WI38 (cell line): ENCODE results near the gene FNDC3B.

Source experiments
- H3K4me3 ChIP-seq: 2 replicates; pipeline ENCODE4 v1.5.1; 2011; ENCODE audit warnings: low read depth, mild to moderate bottlenecking, control low read depth, low read length
- CTCF ChIP-seq: IDR thresholded peaks from 2 replicates; pipeline ENCODE4 v1.5.1; 2012; ENCODE audit warnings: low read depth, mild to moderate bottlenecking, control low read depth, low read length

The FNDC3B gene

GRCh38 chr3:172442606-172443005 is 403.2 kb downstream of the FNDC3B start:
- no peak for TF ChIP-seq CTCF
- no peak overlapping the region for H3K4me3 ChIP-seq

GRCh38 chr3:172444821-172445220 is 405.4 kb downstream of the FNDC3B start:
- H3K4me3 ChIP-seq, result no peak overlapping the region
- no peak for TF ChIP-seq CTCF

GRCh38 chr3:172446198-172446597 is 406.8 kb downstream of the FNDC3B start:
- no peak for TF ChIP-seq CTCF
- H3K4me3 ChIP-seq, result no peak overlapping the region

GRCh38 chr3:172447611-172448579 is 408.5 kb downstream of the FNDC3B start, which contains the start of gene GHSR:
GHSR (minus strand) TSS chr3:172448456; CDS start chr3:172448413, 43 bp downstream.
- no peak within 1 kb of the TSS for H3K4me3 ChIP-seq
- no peak for TF ChIP-seq CTCF

- no peak overlapping the region for H3K4me3 ChIP-seq
- no peak for TF ChIP-seq CTCF
Observed at GRCh38 chr3:172448661-172449465, 409.5 kb downstream of the FNDC3B start.

GRCh38 chr3:172449466-172450149 is 410.2 kb downstream of the FNDC3B start:
- H3K4me3 ChIP-seq, result no peak overlapping the region
- no peak for TF ChIP-seq CTCF
